IMR-90 (cell line): ENCODE results near the gene COPA. TPM values are rescaled to one million over a fixed set of nuclear protein-coding genes. Genes with fewer than 3 reads are reported as not detected.

Source experiments
- ATAC-seq: fragments of 200-7000 bp; cut with Tn5 transposase; 2 replicates; pipeline ENCODE4 v1.9.1; 2020; ENCODE audit warnings: low read depth, mild to moderate bottlenecking, moderate library complexity
- BruUV-seq: library from RNA; stranded (reverse); fragments of 400-500 nt; replicated peaks from 2 replicates; lab custom pipeline; 2021; lab: Mats Ljungman, UMichigan
- CTCF ChIA-PET: fragments of 300-600 bp; formaldehyde crosslinking; extraction: SDS; loops from one replicate; lab custom pipeline; 2021; ENCODE audit warnings: antibody characterized with exemption; lab: Yijun Ruan, JAX
- POLR2A ChIA-PET: fragments of 300-600 bp; sonication (Branson Sonifier 250); formaldehyde crosslinking; loops from one replicate; lab custom pipeline; 2022; ENCODE audit warnings: antibody characterized with exemption; ENCODE audit not compliant: unreplicated experiment; lab: Charles Lee
- DNase-seq: peaks from one replicate; pipeline ENCODE4 v3.0.0; 2013
- H2AFZ ChIP-seq: replicated peaks from 2 replicates; pipeline ENCODE3; 2013; ENCODE audit warnings: low read length, mild to moderate bottlenecking; ENCODE audit not compliant: poor library complexity
- H2AK5ac ChIP-seq: 2 replicates; pipeline ENCODE4 v1.6.1; 2013; ENCODE audit warnings: low read depth, low read length, inconsistent platforms
- H2AK9ac ChIP-seq: replicated peaks from 2 replicates; pipeline ENCODE3; 2013; ENCODE audit warnings: mild to moderate bottlenecking, low read depth, low read length, moderate library complexity; ENCODE audit not compliant: poor library complexity
- H2BK120ac ChIP-seq: 2 replicates; pipeline ENCODE4 v1.6.1; 2013; ENCODE audit warnings: low read depth, low read length, inconsistent platforms
- H2BK15ac ChIP-seq: 3 replicates; pipeline ENCODE4 v1.6.1; 2013; ENCODE audit warnings: low read depth, low read length, inconsistent platforms
- H2BK20ac ChIP-seq: 2 replicates; pipeline ENCODE4 v1.6.1; 2013; ENCODE audit warnings: low read depth, mild to moderate bottlenecking, inconsistent platforms, low read length, moderate library complexity
- H2BK5ac ChIP-seq: 2 replicates; pipeline ENCODE4 v1.6.1; 2013; ENCODE audit warnings: mild to moderate bottlenecking, low read depth, low read length, inconsistent platforms; ENCODE audit not compliant: poor library complexity, severe bottlenecking
- H3K14ac ChIP-seq: replicated peaks from 2 replicates; pipeline ENCODE4 v1.6.1; 2013; ENCODE audit warnings: low read depth, low read length, inconsistent platforms
- H3K18ac ChIP-seq: 2 replicates; pipeline ENCODE4 v1.6.1; 2013; ENCODE audit warnings: low read depth, low read length, control low read depth
- H3K23ac ChIP-seq: 2 replicates; pipeline ENCODE4 v1.6.1; 2013; ENCODE audit warnings: low read depth, low read length, inconsistent platforms
- H3K27ac ChIP-seq: 2 replicates; pipeline ENCODE4 v1.5.1; 2013; ENCODE audit warnings: mild to moderate bottlenecking, control low read depth, low read length; ENCODE audit not compliant: insufficient read depth
- H3K27me3 ChIP-seq: 2 replicates; pipeline ENCODE4 v1.6.1; 2013; ENCODE audit warnings: low read length; ENCODE audit not compliant: control insufficient read depth, insufficient read depth
- H3K36me3 ChIP-seq: 2 replicates; pipeline ENCODE4 v1.6.1; 2013; ENCODE audit warnings: low read length, mixed read lengths; ENCODE audit not compliant: control insufficient read depth, insufficient read depth
- H3K4ac ChIP-seq: 2 replicates; pipeline ENCODE4 v1.6.1; 2013; ENCODE audit warnings: low read depth, low read length, inconsistent platforms
- H3K4me1 ChIP-seq: 2 replicates; pipeline ENCODE4 v1.6.1; 2013; ENCODE audit warnings: low read length, mixed read lengths; ENCODE audit not compliant: control insufficient read depth, insufficient read depth
- H3K4me2 ChIP-seq: 2 replicates; pipeline ENCODE4 v1.6.1; 2013; ENCODE audit warnings: low read depth, mild to moderate bottlenecking, control low read depth, low read length, moderate library complexity
- H3K4me3 ChIP-seq: 2 replicates; pipeline ENCODE4 v1.5.1; 2013; ENCODE audit warnings: low read depth, mild to moderate bottlenecking, control low read depth, low read length, moderate library complexity; ENCODE audit not compliant: insufficient read depth
- H3K56ac ChIP-seq: 2 replicates; pipeline ENCODE4 v1.6.1; 2013; ENCODE audit warnings: low read length, inconsistent platforms; ENCODE audit not compliant: insufficient read depth; ENCODE audit errors: extremely low read depth
- H3K79me1 ChIP-seq, 2 experiments: 2 replicates each; pipeline ENCODE4 v1.6.1; 2013; ENCODE audit warnings: low read length in 2 of 2, inconsistent platforms in 1 of 2, low read depth in 1 of 2
- H3K9ac ChIP-seq: 2 replicates; pipeline ENCODE4 v1.6.1; 2013; ENCODE audit warnings: low read depth, low read length, control low read depth
- H3K9me1 ChIP-seq: 2 replicates; pipeline ENCODE4 v1.6.1; 2013; ENCODE audit warnings: low read length, inconsistent platforms; ENCODE audit not compliant: insufficient read depth
- H3K9me3 ChIP-seq: 2 replicates; pipeline ENCODE4 v1.6.1; 2013; ENCODE audit warnings: low read length; ENCODE audit not compliant: control insufficient read depth, insufficient read depth
- H4K20me1 ChIP-seq: 2 replicates; pipeline ENCODE4 v1.6.1; 2013; ENCODE audit warnings: low read length, inconsistent platforms; ENCODE audit not compliant: insufficient read depth
- H4K5ac ChIP-seq: 2 replicates; pipeline ENCODE4 v1.6.1; 2013; ENCODE audit warnings: mild to moderate bottlenecking, low read depth, low read length, control low read depth
- H4K8ac ChIP-seq, 2 experiments: 2 replicates each; pipeline ENCODE4 v1.6.1; 2013; ENCODE audit warnings: low read depth in 2 of 2, low read length in 2 of 2, control low read depth in 1 of 2, inconsistent platforms in 1 of 2
- H4K91ac ChIP-seq: 2 replicates; pipeline ENCODE4 v1.6.1; 2013; ENCODE audit warnings: low read depth, low read length, inconsistent platforms; ENCODE audit not compliant: insufficient read depth
- CEBPB ChIP-seq: IDR thresholded peaks from 2 replicates; pipeline ENCODE4 v1.6.1; 2012; ENCODE audit warnings: low read depth, low read length, improper control_type of control experiment
- USF2 ChIP-seq: fragments of 150-350 bp; IDR thresholded peaks from 2 replicates; pipeline ENCODE4 v1.6.1; 2017; ENCODE audit warnings: mild to moderate bottlenecking, antibody characterized with exemption, low read length, low read depth
- WGBS, 2 experiments: methylation state at CpG; one replicate each; pipeline versions ENCODE4 v1.1.5 to v1.1.7; 2013; ENCODE audit warnings: missing lambda C conversion rate in 2 of 2; ENCODE audit not compliant: insufficient read length in 1 of 2; ENCODE audit errors: extremely low coverage in 2 of 2; 5-methylcytosine and 5-hydroxymethylcytosine counted together
- dilution Hi-C: fragments of 300-500 bp; cut with HindIII; formaldehyde crosslinking; loops from one replicate; pipeline ENCODE4 v1.14.3; 2018; ENCODE audit warnings: low sequenced_read_pairs; ENCODE audit not compliant: unreplicated experiment
- in situ Hi-C: fragments of 300-500 bp; cut with MboI; formaldehyde crosslinking; loops from 3 replicates; pipeline ENCODE4 v1.14.3; 2019; ENCODE audit warnings: low sequenced_read_pairs, inconsistent platforms, mixed read lengths
- intact Hi-C: fragments of 100-400 bp; cut with micrococcal nuclease; formaldehyde crosslinking; loops from 2 replicates; pipeline ENCODE4 v1.10.0; 2022
- polyA plus RNA-seq, 3 experiments: library from polyadenylated mRNA; depleted of rRNA; stranded (reverse); fragments of >200 nt; gene quantifications; 2 replicates each; pipeline ENCODE4 v1.2.3, GENCODE V29; 2012; ENCODE audit warnings: low replicate concordance in 1 of 3
- total RNA-seq: library from RNA; depleted of rRNA; stranded (reverse); fragments of >200 nt; gene quantifications from 2 replicates; pipeline ENCODE4 v1.2.3, GENCODE V29; 2012

Gene COPA
- total and polyA plus RNA-seq, 2 of the 4 experiments (the other 2 are of a cell fraction), result 204 to 436 TPM

GRCh38 chr1:160340866-160341265 lies 2.2 kb downstream of the COPA start:
- Histone ChIP-seq H2BK15ac (no peak overlapping the region), H2BK5ac (no peak overlapping the region), H3K14ac (no peak overlapping the region), H3K4me2 (peak overlapping the region; percentile 63), H3K23ac (peak overlapping the region; percentile 48; the same call in 1 of the 2 replicates), H3K4ac (no peak overlapping the region), H3K56ac (no peak overlapping the region), H2AK9ac (no peak overlapping the region), H3K4me3 (no peak overlapping the region), H3K27ac (no peak overlapping the region), H3K4me1 (peaks cover 3% of the 10 kb centered on the region), H4K91ac (no peak overlapping the region), H2AK5ac (no peak overlapping the region), H3K18ac (no peak overlapping the region), H2AFZ (no peak overlapping the region), H4K5ac (no peak overlapping the region), H3K79me1 (peaks cover 9 to 59% of the 10 kb centered on the region in 2 experiments; a peak in 3 of 4 replicates), H4K8ac (no peak overlapping the region), H3K36me3 (peaks cover 19% of the 10 kb centered on the region), H3K9ac (peak overlapping the region; percentile 23; the same call in 1 of the 2 replicates), H2BK120ac (no peak overlapping the region), H4K20me1 (peaks cover 50% of the 10 kb centered on the region), H2BK20ac (no peak overlapping the region), H3K27me3 (no peaks in the 10 kb centered on the region), H3K9me1 (no peaks in the 10 kb centered on the region), H3K9me3 (no peaks in the 10 kb centered on the region)
- ChIA-PET POLR2A (interaction anchor here (0.6 kb wide), 1 partner anchor 22 kb away, joined by 5 read pairs; no protein-coding TSS in a partner anchor), CTCF (interaction anchor here (1.1 kb wide), 1 partner anchor 450 kb away, joined by 4 read pairs; no protein-coding TSS in a partner anchor)
- intact Hi-C loops (no loop called here), in situ Hi-C loops (no loop called here), dilution Hi-C loops (no loop called here)
- WGBS, 2 experiments, result no CpG with 5 or more reads among the region's 2 CpGs
- ATAC-seq, result no peak
- no TSS peak for BruUV-seq
- TF ChIP-seq CEBPB, result peak; percentile 56
- TF ChIP-seq USF2, result no peak
- DNase-seq, result no peak
